ENCODE measurements around the gene OPTN. TPM values are rescaled to one million over a fixed set of nuclear protein-coding genes. Genes with fewer than 3 reads are reported as not detected.

The OPTN gene
- total and polyA plus RNA-seq, 12 donors = 63.2 to 148 (median 92.5) TPM

GRCh38 chr10:13103554-13103953 is 3.6 kb downstream of the OPTN start:
- peaks cover 39 to 41% of the 10 kb centered on the region in 2 donors for H3K4me1 ChIP-seq (replicated peaks in 1 of 2)
- intact Hi-C loops (cut with DNase I) = no loop called here

GRCh38 chr10:13104697-13105096 is 4.7 kb downstream of the OPTN start:
- intact Hi-C loops (cut with DNase I) = no loop called here
- Histone ChIP-seq H3K27me3 (no peaks in the 10 kb centered on the region), H3K36me3 (replicated peaks in 1 of 2) (peaks cover 0 to 9% of the 10 kb centered on the region in 2 donors), H3K27ac (peak overlapping the region in 4 of 5 donors; percentile 0 to 49 (median 20)), H3K4me3 (no peak overlapping the region), H3K9me3 (replicated peaks in 1 of 3) (no peaks in the 10 kb centered on the region), H3K4me1 (replicated peaks in 1 of 2) (peaks cover 39 to 41% of the 10 kb centered on the region in 2 donors)
- no peak for TF ChIP-seq POLR2A (IDR thresholded peaks at IDR 0.05)
- no peak for TF ChIP-seq CTCF (IDR thresholded peaks at IDR 0.05)
- 94 to 97% (median 96%) methylated on average over 14 of the region's 14 CpGs for WGBS, 4 donors
- no peak for DNase-seq

More at GRCh38 chr10:13103554-13103953, 3.6 kb downstream of the OPTN start:
- WGBS, 4 donors = 44 to 78% (median 68%) methylated on average over 1 to 2 of the region's 2 CpGs
- no peak for DNase-seq
- no peaks in the 10 kb centered on the region for H3K27me3 ChIP-seq
- TF ChIP-seq POLR2A (IDR thresholded peaks at IDR 0.05) = no peak
- TF ChIP-seq CTCF (IDR thresholded peaks at IDR 0.05) = no peak
- H3K36me3 ChIP-seq (replicated peaks in 1 of 2) = peaks cover 0 to 3% of the 10 kb centered on the region in 2 donors
- no peaks in the 10 kb centered on the region for H3K9me3 ChIP-seq (replicated peaks in 1 of 3)
- no peak overlapping the region for H3K4me3 ChIP-seq
- peak overlapping the region in 3 of 5 donors; percentile 9 to 58 (median 18) for H3K27ac ChIP-seq

GRCh38 chr10:13105184-13105583 is 5.2 kb downstream of the OPTN start:
- Histone ChIP-seq H3K36me3 (replicated peaks in 1 of 2) (peaks cover 0 to 9% of the 10 kb centered on the region in 2 donors), H3K4me1 (replicated peaks in 1 of 2) (peaks cover 44 to 45% of the 10 kb centered on the region in 2 donors), H3K27ac (peak overlapping the region in 4 of 5 donors; percentile 32 to 79 (median 56)), H3K27me3 (no peaks in the 10 kb centered on the region), H3K9me3 (replicated peaks in 1 of 3) (no peaks in the 10 kb centered on the region), H3K4me3 (no peak overlapping the region)
- intact Hi-C loops (cut with DNase I) = no loop called here
- peak in 3 of 7 donors; percentile 35 to 64 (median 44) for DNase-seq
- TF ChIP-seq POLR2A (IDR thresholded peaks at IDR 0.05) = no peak
- 26 to 49% (median 36%) methylated on average over 4 of the region's 4 CpGs for WGBS, 4 donors

- no peaks in the 10 kb centered on the region for H3K27me3 ChIP-seq
- no peak for TF ChIP-seq POLR2A (IDR thresholded peaks at IDR 0.05)
- no peaks in the 10 kb centered on the region for H3K9me3 ChIP-seq (replicated peaks in 1 of 3)
- DNase-seq = no peak
- H3K27ac ChIP-seq = peak overlapping the region in 1 of 5 donors; percentile 41
- WGBS, 4 donors = 95 to 97% (median 97%) methylated on average over 5 of the region's 5 CpGs
- intact Hi-C loops (cut with DNase I) = no loop called here
- H3K4me3 ChIP-seq = no peak overlapping the region
- peaks cover 0 to 9% of the 10 kb centered on the region in 2 donors for H3K36me3 ChIP-seq (replicated peaks in 1 of 2)
- H3K4me1 ChIP-seq (replicated peaks in 1 of 2) = peaks cover 36 to 43% of the 10 kb centered on the region in 2 donors
Measured at GRCh38 chr10:13106387-13107045, 6.6 kb downstream of the OPTN start.

GRCh38 chr10:13110908-13111307 is 10.9 kb downstream of the OPTN start:
- Histone ChIP-seq H3K9me3 (replicated peaks in 1 of 3) (no peaks in the 10 kb centered on the region), H3K4me3 (no peak overlapping the region), H3K4me1 (replicated peaks in 1 of 2) (peaks cover 13 to 15% of the 10 kb centered on the region in 2 donors), H3K27me3 (no peaks in the 10 kb centered on the region), H3K27ac (peak overlapping the region in 4 of 5 donors; percentile 7 to 40 (median 14)), H3K36me3 (replicated peaks in 1 of 2) (peaks cover 0 to 31% of the 10 kb centered on the region in 2 donors)
- DNase-seq = no peak
- WGBS, 4 donors = 68 to 75% (median 73%) methylated on average over 3 of the region's 3 CpGs
- intact Hi-C loops (cut with DNase I) = no loop called here
- TF ChIP-seq POLR2A (IDR thresholded peaks at IDR 0.05) (no peak), CTCF (IDR thresholded peaks at IDR 0.05) (no peak)
